Measurements from ENCODE around the gene TREH. TPM values are rescaled to one million over a fixed set of nuclear protein-coding genes. Genes with fewer than 3 reads are reported as not detected.

TREH gene
- total RNA-seq, 1 experiment from 2014 or later, result 0.21 TPM

DNA sequence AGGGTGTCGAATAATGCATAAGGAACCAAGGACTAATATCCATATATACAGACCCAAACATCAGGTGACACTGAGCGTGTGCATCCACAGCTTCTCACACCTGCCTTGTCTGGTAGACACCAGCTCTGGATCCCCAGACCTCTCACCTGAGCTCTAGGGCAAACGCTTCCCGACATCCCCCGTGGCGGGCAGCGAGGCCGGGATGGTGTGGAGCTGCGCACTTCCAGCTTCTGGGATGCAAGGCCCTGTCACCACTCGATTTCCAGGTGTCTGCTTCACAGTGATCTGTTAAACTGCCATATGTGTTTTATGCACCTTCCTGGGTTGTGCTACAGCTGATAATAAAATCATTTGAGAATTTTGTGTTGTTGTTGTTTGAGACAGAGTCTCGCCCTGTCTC is 15.3 kb upstream of the TREH start:
- CTCF ChIA-PET, result interaction anchor here (0.7 kb wide), 1 partner anchor 323 kb away, joined by 3 read pairs; no protein-coding TSS in a partner anchor
- DNase-seq, result no peak
- Mint-ChIP-seq H3K27ac (ENCODE audit: unreplicated experiment) (no peak overlapping the region), H3K4me3 (ENCODE audit: low read depth, unreplicated experiment) (no peak overlapping the region), H3K9me3 (ENCODE audit: low read depth, unreplicated experiment) (no peaks in the 10 kb centered on the region), H3K36me3 (ENCODE audit: insufficient read depth, unreplicated experiment) (peaks cover 3% of the 10 kb centered on the region), H3K4me1 (ENCODE audit: low read depth, unreplicated experiment) (no peaks in the 10 kb centered on the region), H3K27me3 (ENCODE audit: unreplicated experiment) (no peaks in the 10 kb centered on the region)
- TF ChIP-seq, protein P1, sequence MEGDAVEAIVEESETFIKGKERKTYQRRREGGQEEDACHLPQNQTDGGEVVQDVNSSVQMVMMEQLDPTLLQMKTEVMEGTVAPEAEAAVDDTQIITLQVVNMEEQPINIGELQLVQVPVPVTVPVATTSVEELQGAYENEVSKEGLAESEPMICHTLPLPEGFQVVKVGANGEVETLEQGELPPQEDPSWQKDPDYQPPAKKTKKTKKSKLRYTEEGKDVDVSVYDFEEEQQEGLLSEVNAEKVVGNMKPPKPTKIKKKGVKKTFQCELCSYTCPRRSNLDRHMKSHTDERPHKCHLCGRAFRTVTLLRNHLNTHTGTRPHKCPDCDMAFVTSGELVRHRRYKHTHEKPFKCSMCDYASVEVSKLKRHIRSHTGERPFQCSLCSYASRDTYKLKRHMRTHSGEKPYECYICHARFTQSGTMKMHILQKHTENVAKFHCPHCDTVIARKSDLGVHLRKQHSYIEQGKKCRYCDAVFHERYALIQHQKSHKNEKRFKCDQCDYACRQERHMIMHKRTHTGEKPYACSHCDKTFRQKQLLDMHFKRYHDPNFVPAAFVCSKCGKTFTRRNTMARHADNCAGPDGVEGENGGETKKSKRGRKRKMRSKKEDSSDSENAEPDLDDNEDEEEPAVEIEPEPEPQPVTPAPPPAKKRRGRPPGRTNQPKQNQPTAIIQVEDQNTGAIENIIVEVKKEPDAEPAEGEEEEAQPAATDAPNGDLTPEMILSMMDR (IDR thresholded peaks at IDR 0.05; ENCODE audit: unreplicated experiment), result no peak
- BruUV-seq (replicated peaks), result no TSS peak
- intact Hi-C loops (cut with micrococcal nuclease; ENCODE audit: unreplicated experiment), result no loop called here

- CTCF ChIA-PET, result no interaction called here
- DNase-seq, result no peak
- Mint-ChIP-seq H3K9me3 (ENCODE audit: low read depth, unreplicated experiment) (no peaks in the 10 kb centered on the region), H3K27me3 (ENCODE audit: unreplicated experiment) (no peaks in the 10 kb centered on the region), H3K36me3 (ENCODE audit: insufficient read depth, unreplicated experiment) (peaks cover 3% of the 10 kb centered on the region), H3K27ac (ENCODE audit: unreplicated experiment) (no peak overlapping the region), H3K4me1 (ENCODE audit: low read depth, unreplicated experiment) (no peaks in the 10 kb centered on the region), H3K4me3 (ENCODE audit: low read depth, unreplicated experiment) (no peak overlapping the region)
- intact Hi-C loops (cut with micrococcal nuclease; ENCODE audit: unreplicated experiment), result no loop called here
- no TSS peak for BruUV-seq (replicated peaks)
- TF ChIP-seq, protein P1 (IDR thresholded peaks at IDR 0.05; ENCODE audit: unreplicated experiment), result no peak
Measured at GRCh38 chr11:118694185-118694584, 14.7 kb upstream of the TREH start.

DNA sequence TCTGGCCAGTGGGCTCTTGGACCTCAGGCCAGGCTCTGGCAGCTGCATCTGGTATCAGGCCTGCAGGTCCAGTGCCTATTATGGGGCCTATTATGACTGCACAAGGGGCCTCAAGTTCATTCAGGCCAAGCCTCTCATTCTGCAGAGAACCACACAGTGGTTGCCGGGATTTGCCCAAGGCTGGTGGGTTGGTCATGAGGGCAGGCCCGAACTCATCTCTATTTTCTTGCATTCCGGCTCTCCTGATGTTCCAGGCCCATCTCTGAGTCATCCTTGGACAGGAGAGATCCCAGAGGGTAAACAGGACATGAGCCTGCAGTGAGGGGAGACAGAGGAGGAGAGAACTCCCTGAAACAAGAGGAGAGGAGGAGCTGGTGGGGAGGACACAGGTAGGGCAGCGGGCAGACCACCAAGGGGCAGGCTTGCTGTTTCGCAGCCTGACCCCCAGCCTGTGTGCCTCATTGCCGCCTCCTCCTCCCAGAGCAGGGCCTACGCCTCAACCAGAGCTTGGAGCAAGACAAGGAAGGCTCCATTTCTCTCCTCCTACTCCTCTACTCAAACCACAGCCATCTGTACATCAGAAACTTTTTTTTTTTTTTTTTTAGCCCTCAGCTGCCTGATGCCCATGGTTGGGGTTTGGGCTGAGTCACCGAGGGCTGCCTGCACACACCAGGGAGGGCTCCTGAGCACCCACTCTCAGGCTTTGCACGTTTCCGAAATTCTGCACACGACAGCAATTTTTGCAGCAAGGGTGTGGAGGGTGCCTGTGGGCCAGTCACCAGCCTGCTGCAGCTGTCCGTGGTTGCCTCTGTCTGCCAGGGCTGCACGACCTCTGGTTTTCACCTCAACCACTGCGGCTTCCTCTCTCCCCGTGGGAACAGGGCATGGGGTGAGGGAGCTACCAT is 12.7 kb upstream of the TREH start:
- no peak overlapping the region for H3K4me3 Mint-ChIP-seq (ENCODE audit: low read depth, unreplicated experiment)
- intact Hi-C loops (cut with micrococcal nuclease; ENCODE audit: unreplicated experiment), result no loop called here
- no peak for DNase-seq

GRCh38 chr11:118690553-118691304 is 11.3 kb upstream of the TREH start:
- no peak for DNase-seq
- CTCF ChIA-PET, result interaction anchor here (0.8 to 1.2 kb wide), 4 partner anchors 12 to 243 kb away, joined by 3 to 6 read pairs (median 4); partner anchors contain the start of gene TREH
- H3K27me3 Mint-ChIP-seq (ENCODE audit: unreplicated experiment), result no peaks in the 10 kb centered on the region
- no TSS peak for BruUV-seq (replicated peaks)
- H3K36me3 Mint-ChIP-seq (ENCODE audit: insufficient read depth, unreplicated experiment), result peaks cover 3% of the 10 kb centered on the region
- no peaks in the 10 kb centered on the region for H3K9me3 Mint-ChIP-seq (ENCODE audit: low read depth, unreplicated experiment)
- H3K4me1 Mint-ChIP-seq (ENCODE audit: low read depth, unreplicated experiment), result no peaks in the 10 kb centered on the region
- intact Hi-C loops (cut with micrococcal nuclease; ENCODE audit: unreplicated experiment), result no loop called here
- TF ChIP-seq, protein P1 (IDR thresholded peaks at IDR 0.05; ENCODE audit: unreplicated experiment), result no peak
- H3K27ac Mint-ChIP-seq (ENCODE audit: unreplicated experiment), result no peak overlapping the region
- H3K4me3 Mint-ChIP-seq (ENCODE audit: low read depth, unreplicated experiment), result no peak overlapping the region

More for the DNA sequence above, 12.7 kb upstream of the TREH start:
- no TSS peak for BruUV-seq (replicated peaks)
- H3K36me3 Mint-ChIP-seq (ENCODE audit: insufficient read depth, unreplicated experiment), result peaks cover 3% of the 10 kb centered on the region
- CTCF ChIA-PET, result interaction anchor here (0.6 kb wide), 1 partner anchor 17 kb away, joined by 4 read pairs; no protein-coding TSS in a partner anchor
- no peaks in the 10 kb centered on the region for H3K4me1 Mint-ChIP-seq (ENCODE audit: low read depth, unreplicated experiment)
- H3K27me3 Mint-ChIP-seq (ENCODE audit: unreplicated experiment), result no peaks in the 10 kb centered on the region
- TF ChIP-seq, protein P1 (IDR thresholded peaks at IDR 0.05; ENCODE audit: unreplicated experiment), result no peak
- no peaks in the 10 kb centered on the region for H3K9me3 Mint-ChIP-seq (ENCODE audit: low read depth, unreplicated experiment)
- H3K27ac Mint-ChIP-seq (ENCODE audit: unreplicated experiment), result no peak overlapping the region
